GM20000 (cell line): ENCODE data around the gene TENT5C.

ENCODE experiments used
- DNase-seq: peaks from one replicate; pipeline ENCODE4 v3.0.0; 2012; ENCODE audit warnings: low spot score
- TF ChIP-seq, protein P1 (sequence below): IDR thresholded peaks from 2 replicates; pipeline ENCODE4 v1.5.1; 2012; ENCODE audit warnings: mild to moderate bottlenecking, control low read depth; ENCODE audit errors: extremely low read depth, missing control alignments

Gene TENT5C

DNA sequence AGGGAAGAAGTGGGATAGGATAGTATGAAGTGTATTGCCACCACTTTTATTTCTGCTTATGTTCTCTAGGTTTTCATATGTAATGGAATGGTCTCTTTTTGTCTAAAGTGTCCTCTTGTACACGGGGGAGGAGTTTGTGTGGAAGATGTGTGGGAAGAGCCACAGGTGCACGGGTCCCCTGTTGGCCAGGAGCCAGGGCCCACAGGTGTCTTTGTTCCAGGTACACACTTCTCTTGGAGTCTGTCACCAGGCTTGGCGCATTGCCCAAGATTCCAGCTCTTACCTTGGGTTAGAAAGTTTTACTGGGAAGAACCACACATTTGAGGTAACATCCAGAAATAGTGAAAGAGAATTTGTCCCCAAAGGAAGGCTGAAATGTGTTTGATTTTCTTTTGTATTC, 10.5 kb downstream of the TENT5C start:
- TF ChIP-seq, protein P1, sequence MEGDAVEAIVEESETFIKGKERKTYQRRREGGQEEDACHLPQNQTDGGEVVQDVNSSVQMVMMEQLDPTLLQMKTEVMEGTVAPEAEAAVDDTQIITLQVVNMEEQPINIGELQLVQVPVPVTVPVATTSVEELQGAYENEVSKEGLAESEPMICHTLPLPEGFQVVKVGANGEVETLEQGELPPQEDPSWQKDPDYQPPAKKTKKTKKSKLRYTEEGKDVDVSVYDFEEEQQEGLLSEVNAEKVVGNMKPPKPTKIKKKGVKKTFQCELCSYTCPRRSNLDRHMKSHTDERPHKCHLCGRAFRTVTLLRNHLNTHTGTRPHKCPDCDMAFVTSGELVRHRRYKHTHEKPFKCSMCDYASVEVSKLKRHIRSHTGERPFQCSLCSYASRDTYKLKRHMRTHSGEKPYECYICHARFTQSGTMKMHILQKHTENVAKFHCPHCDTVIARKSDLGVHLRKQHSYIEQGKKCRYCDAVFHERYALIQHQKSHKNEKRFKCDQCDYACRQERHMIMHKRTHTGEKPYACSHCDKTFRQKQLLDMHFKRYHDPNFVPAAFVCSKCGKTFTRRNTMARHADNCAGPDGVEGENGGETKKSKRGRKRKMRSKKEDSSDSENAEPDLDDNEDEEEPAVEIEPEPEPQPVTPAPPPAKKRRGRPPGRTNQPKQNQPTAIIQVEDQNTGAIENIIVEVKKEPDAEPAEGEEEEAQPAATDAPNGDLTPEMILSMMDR = no peak
- DNase-seq = no peak

- no peak for DNase-seq
- TF ChIP-seq, protein P1 = no peak
Measured at GRCh38 chr1:117616967-117617366, 11.1 kb downstream of the TENT5C start.

- TF ChIP-seq, protein P1 = no peak
Measured at GRCh38 chr1:117618450-117619122, 12.7 kb downstream of the TENT5C start.

DNA sequence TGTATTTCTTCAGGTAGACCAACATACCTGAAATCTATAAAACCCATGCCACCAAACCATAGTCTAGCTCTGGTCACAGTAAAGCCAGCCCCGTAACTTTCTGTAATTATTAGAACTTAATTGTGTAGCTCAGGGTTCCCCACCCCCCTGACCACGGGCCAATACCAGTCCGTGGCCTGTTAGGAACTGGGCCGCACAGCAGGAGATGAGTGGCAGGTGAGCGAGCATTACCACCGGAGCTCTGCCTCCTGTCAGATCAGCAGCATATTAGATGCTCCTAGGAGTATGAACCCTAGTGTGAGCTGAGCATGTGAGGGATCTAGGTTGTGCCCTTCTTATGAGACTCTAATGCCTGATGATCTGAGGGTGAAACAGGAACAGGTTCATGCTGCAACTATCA, 14.6 kb downstream of the TENT5C start:
- no peak for DNase-seq
- TF ChIP-seq, protein P1 = no peak

More at GRCh38 chr1:117618450-117619122, 12.7 kb downstream of the TENT5C start:
- no peak for DNase-seq

- TF ChIP-seq, protein P1 = no peak
- DNase-seq = no peak
Measured at GRCh38 chr1:117621316-117621715, 15.5 kb downstream of the TENT5C start.

GRCh38 chr1:117622726-117623125, 16.9 kb downstream of the TENT5C start:
- TF ChIP-seq, protein P1 = no peak
- no peak for DNase-seq

DNA sequence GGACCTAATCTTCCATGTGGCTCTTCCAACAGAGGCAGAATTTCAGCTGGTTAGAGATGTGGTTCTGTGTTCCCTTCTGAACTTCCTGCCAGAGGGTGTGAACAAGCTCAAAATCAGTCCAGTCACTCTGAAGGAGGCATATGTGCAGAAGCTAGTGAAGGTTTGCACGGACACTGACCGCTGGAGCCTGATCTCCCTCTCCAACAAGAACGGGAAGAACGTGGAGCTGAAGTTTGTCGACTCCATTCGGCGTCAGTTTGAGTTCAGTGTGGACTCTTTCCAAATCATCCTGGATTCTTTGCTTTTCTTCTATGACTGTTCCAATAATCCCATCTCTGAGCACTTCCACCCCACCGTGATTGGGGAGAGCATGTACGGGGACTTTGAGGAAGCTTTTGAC, 17.3 kb downstream of the TENT5C start:
- TF ChIP-seq, protein P1 = no peak
- DNase-seq = no peak
